ENCODE results near the gene CLSTN3. TPM values are rescaled to one million over a fixed set of nuclear protein-coding genes. Genes with fewer than 3 reads are reported as not detected.

The CLSTN3 gene
- total and polyA plus RNA-seq, 2 of the 13 experiments (the other 11 are each of a cell fraction or from before 2014, with no cell fraction given), result 26.2 to 94.1 TPM

DNA sequence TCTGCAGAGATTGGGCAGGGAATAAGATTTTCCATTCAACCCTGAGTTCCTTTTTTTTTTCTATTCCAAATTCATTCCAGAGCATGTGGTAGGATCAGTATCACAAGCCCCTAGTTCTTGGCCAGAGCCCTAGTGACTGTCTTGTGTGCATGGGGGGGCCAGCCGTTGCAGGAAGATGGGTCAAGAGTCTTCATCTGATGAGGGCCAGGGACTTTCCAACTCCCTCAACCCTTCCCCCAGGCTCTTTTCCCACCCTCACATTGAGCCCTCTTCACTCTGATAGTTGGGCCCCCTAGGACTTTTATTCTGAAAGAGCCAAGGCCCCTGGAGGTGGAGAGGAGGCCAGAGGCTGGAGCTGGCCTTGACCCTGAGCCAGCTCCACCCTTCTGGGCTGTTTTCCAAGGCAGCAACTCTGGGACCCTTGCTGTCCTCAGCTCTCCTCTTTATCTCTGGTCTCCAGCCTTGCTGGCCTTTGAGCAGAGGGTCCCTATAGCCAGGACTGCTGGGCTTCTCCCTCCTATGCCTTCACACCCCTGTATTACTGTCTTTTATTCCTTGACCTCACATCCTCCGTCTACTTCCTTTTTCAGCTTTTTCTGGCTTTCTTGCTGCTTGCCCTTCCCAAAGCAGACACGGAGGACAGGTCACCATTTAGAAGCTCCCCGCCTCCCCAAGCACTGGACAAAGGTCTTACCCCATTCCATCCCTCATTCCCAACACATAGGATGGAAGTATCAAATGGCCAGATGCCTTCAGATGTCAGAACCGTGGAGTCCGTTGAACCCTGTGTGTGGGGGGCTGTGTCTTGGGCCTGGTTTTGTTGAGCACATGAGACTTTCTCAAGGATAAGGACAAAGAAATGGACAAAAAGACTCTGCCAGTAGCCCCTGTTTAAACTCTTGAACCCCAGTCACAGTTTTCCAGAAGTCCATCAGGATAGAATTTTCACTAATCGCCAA lies 7.1 kb upstream of the CLSTN3 start (continued):
- TF ChIP-seq IKZF5 (CRISPR knock-in tag; IDR thresholded peaks at IDR 0.05) (peak; percentile 53; the same call in 1 of the 2 replicates), KLF16 (CRISPR knock-in tag; IDR thresholded peaks at IDR 0.05) (peak in 1 of 2 experiments; percentile 14; a peak in 1 of 4 replicates), ETV5 (CRISPR knock-in tag; IDR thresholded peaks at IDR 0.05; ENCODE audit: borderline replicate concordance) (no peak), ZC3H4 (CRISPR knock-in tag; IDR thresholded peaks at IDR 0.05; ENCODE audit: borderline replicate concordance) (no peak), ASH2L (IDR thresholded peaks at IDR 0.05; ENCODE audit: insufficient read length, low read depth, low read length) (peak; percentile 66), TMF1 (CRISPR knock-in tag; IDR thresholded peaks at IDR 0.05; ENCODE audit: low read depth) (no peak), MYC (CRISPR knock-in tag; IDR thresholded peaks at IDR 0.05; ENCODE audit: borderline replicate concordance) (no peak), GATAD1 (CRISPR knock-in tag; IDR thresholded peaks at IDR 0.05) (peak; percentile 18; the same call in 1 of the 2 replicates), HOXA3 (CRISPR knock-in tag; IDR thresholded peaks at IDR 0.05) (0 out of 2 replicates have a peak, but pooled peaks have one; percentile 29), NR2F2 (IDR thresholded peaks at IDR 0.05; ENCODE audit: borderline replicate concordance, low read depth) (peak; percentile 79), NRL (CRISPR knock-in tag; IDR thresholded peaks at IDR 0.05; ENCODE audit: borderline replicate concordance) (peak; percentile 31; the same call in 1 of the 2 replicates), IRF9 (CRISPR knock-in tag; IDR thresholded peaks at IDR 0.05; ENCODE audit: borderline replicate concordance) (no peak), PAX8 (CRISPR knock-in tag; IDR thresholded peaks at IDR 0.05; ENCODE audit: borderline replicate concordance) (0 out of 2 replicates have a peak, but pooled peaks have one; percentile 33), RAD51 (IDR thresholded peaks at IDR 0.05; ENCODE audit: borderline replicate concordance) (no peak), RXRA (CRISPR knock-in tag; IDR thresholded peaks at IDR 0.05) (peak; percentile 84), XBP1 (CRISPR knock-in tag; IDR thresholded peaks at IDR 0.05) (no peak), HIVEP1 (CRISPR knock-in tag; IDR thresholded peaks at IDR 0.05) (no peak), SAP130 (CRISPR knock-in tag; IDR thresholded peaks at IDR 0.05; ENCODE audit: low read depth) (peak; percentile 48), CREB1 (IDR thresholded peaks at IDR 0.05) (no peak), CREB1 (CRISPR knock-in tag; IDR thresholded peaks at IDR 0.05) (peak; percentile 6; the same call in 1 of the 2 replicates), GATAD2A (CRISPR knock-in tag; IDR thresholded peaks at IDR 0.05) (0 out of 2 replicates have a peak, but pooled peaks have one; percentile 44), ZSCAN25 (CRISPR knock-in tag; IDR thresholded peaks at IDR 0.05) (no peak), ZBTB7B (CRISPR knock-in tag; IDR thresholded peaks at IDR 0.05) (0 out of 2 replicates have a peak, but pooled peaks have one; percentile 55), RCOR2 (CRISPR knock-in tag; IDR thresholded peaks at IDR 0.05) (0 out of 2 replicates have a peak, but pooled peaks have one; percentile 53)
- TF ChIP-seq, protein P1, sequence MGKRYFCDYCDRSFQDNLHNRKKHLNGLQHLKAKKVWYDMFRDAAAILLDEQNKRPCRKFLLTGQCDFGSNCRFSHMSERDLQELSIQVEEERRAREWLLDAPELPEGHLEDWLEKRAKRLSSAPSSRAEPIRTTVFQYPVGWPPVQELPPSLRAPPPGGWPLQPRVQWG (CRISPR knock-in tag; IDR thresholded peaks at IDR 0.05; ENCODE audit: borderline replicate concordance, low read depth), result no peak
- TF ChIP-seq, protein P2, sequence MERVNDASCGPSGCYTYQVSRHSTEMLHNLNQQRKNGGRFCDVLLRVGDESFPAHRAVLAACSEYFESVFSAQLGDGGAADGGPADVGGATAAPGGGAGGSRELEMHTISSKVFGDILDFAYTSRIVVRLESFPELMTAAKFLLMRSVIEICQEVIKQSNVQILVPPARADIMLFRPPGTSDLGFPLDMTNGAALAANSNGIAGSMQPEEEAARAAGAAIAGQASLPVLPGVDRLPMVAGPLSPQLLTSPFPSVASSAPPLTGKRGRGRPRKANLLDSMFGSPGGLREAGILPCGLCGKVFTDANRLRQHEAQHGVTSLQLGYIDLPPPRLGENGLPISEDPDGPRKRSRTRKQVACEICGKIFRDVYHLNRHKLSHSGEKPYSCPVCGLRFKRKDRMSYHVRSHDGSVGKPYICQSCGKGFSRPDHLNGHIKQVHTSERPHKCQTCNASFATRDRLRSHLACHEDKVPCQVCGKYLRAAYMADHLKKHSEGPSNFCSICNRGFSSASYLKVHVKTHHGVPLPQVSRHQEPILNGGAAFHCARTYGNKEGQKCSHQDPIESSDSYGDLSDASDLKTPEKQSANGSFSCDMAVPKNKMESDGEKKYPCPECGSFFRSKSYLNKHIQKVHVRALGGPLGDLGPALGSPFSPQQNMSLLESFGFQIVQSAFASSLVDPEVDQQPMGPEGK (CRISPR knock-in tag; IDR thresholded peaks at IDR 0.05), result peak; percentile 47

Data from HepG2 (cell line).